Smooth muscle cell (in vitro differentiated cells): ENCODE measurements around the gene FEV. TPM values are rescaled to one million over a fixed set of nuclear protein-coding genes. Genes with fewer than 3 reads are reported as not detected.

Source experiments
- DNase-seq: peaks from one replicate; lab custom pipeline; 2025; ENCODE audit not compliant: unreplicated experiment; lab: John Stamatoyannopoulos, UW
- H2AFZ ChIP-seq: fragments of 200-600 bp; sonication (generic); 2 replicates; pipeline ENCODE4 v1.6.0; 2016; ENCODE audit warnings: antibody characterized with exemption, low read depth, mild to moderate bottlenecking
- H3F3A ChIP-seq: fragments of 200-600 bp; sonication (generic); 2 replicates; pipeline ENCODE4 v1.6.0; 2017; ENCODE audit warnings: antibody characterized with exemption, low read depth
- H3K27ac ChIP-seq: fragments of 200-600 bp; sonication (generic); 2 replicates; pipeline ENCODE4 v1.5.1; 2016; ENCODE audit warnings: low read depth, mild to moderate bottlenecking
- H3K27me3 ChIP-seq: fragments of 200-600 bp; sonication (generic); 2 replicates; pipeline ENCODE4 v1.6.1; 2016; ENCODE audit warnings: low read depth, mild to moderate bottlenecking
- H3K36me3 ChIP-seq: fragments of 200-600 bp; sonication (generic); 2 replicates; pipeline ENCODE4 v1.5.1; 2016; ENCODE audit warnings: low read depth
- H3K4me1 ChIP-seq: fragments of 200-600 bp; sonication (generic); 2 replicates; pipeline ENCODE4 v1.5.1; 2016; ENCODE audit warnings: low read depth
- H3K4me2 ChIP-seq: fragments of 200-600 bp; sonication (generic); 2 replicates; pipeline ENCODE4 v1.6.0; 2016; ENCODE audit warnings: mild to moderate bottlenecking
- H3K4me3 ChIP-seq: fragments of 200-600 bp; sonication (generic); 2 replicates; pipeline ENCODE4 v1.5.1; 2016; ENCODE audit warnings: mild to moderate bottlenecking
- H3K79me2 ChIP-seq: fragments of 200-600 bp; sonication (generic); 2 replicates; pipeline ENCODE4 v1.6.0; 2016; ENCODE audit warnings: low read depth, mild to moderate bottlenecking
- H3K9ac ChIP-seq: fragments of 200-600 bp; sonication (generic); 2 replicates; pipeline ENCODE4 v1.6.0; 2016; ENCODE audit warnings: low read depth
- H3K9me3 ChIP-seq: fragments of 200-600 bp; sonication (generic); replicated peaks from 2 replicates; pipeline ENCODE4 v1.5.1; 2016; ENCODE audit warnings: low read depth
- H4K20me1 ChIP-seq: fragments of 200-600 bp; sonication (generic); 2 replicates; pipeline ENCODE4 v1.6.0; 2016; ENCODE audit warnings: low read depth
- CTCF ChIP-seq: fragments of 200-600 bp; sonication (generic); IDR thresholded peaks from 2 replicates; pipeline ENCODE4 v1.5.1; 2017; ENCODE audit warnings: borderline replicate concordance, mild to moderate bottlenecking, antibody characterized with exemption; ENCODE audit not compliant: insufficient read depth, poor library complexity, severe bottlenecking
- WGBS: methylation state at CpG from one replicate; pipeline ENCODE4 v1.1.7; 2016; ENCODE audit warnings: low lambda C conversion rate; 5-methylcytosine and 5-hydroxymethylcytosine counted together
- polyA plus RNA-seq: library from polyadenylated mRNA; unstranded; fragments of >200 nt; fragmentation: Nextera tagmentation; extraction: Ambion mirVana; gene quantifications from 2 replicates; pipeline ENCODE4 v1.2.1, GENCODE V29; 2016
- total RNA-seq: library from RNA; depleted of rRNA; stranded (reverse); fragments of >200 nt; gene quantifications from 2 replicates; pipeline ENCODE4 v1.2.3, GENCODE V29; 2014

FEV gene
- total and polyA plus RNA-seq, 2 experiments from 2014 or later = not detected

- Histone ChIP-seq H3K4me2 (no peak overlapping the region), H4K20me1 (no peaks in the 10 kb centered on the region), H3K4me3 (no peak overlapping the region), H3K4me1 (no peaks in the 10 kb centered on the region), H3K36me3 (no peaks in the 10 kb centered on the region), H3K9me3 (no peaks in the 10 kb centered on the region), H3K9ac (no peak overlapping the region), H3F3A (no peaks in the 10 kb centered on the region), H3K79me2 (no peaks in the 10 kb centered on the region), H2AFZ (no peak overlapping the region), H3K27me3 (peaks cover 25% of the 10 kb centered on the region), H3K27ac (no peak overlapping the region)
- WGBS = 85% methylated on average over 5 of the region's 5 CpGs
- DNase-seq = no peak
- TF ChIP-seq CTCF = no peak
Observed at GRCh38 chr2:219028141-219028540, 43.2 kb upstream of the FEV start.

- no peak for DNase-seq
- Histone ChIP-seq H3K4me3 (no peak overlapping the region), H2AFZ (no peak overlapping the region), H3F3A (no peaks in the 10 kb centered on the region), H3K27me3 (peaks cover 19% of the 10 kb centered on the region), H3K36me3 (no peaks in the 10 kb centered on the region), H3K27ac (no peak overlapping the region), H3K9me3 (no peaks in the 10 kb centered on the region), H3K4me1 (no peaks in the 10 kb centered on the region), H3K79me2 (no peaks in the 10 kb centered on the region), H3K4me2 (no peak overlapping the region), H3K9ac (no peak overlapping the region), H4K20me1 (no peaks in the 10 kb centered on the region)
- 91% methylated on average over 22 of the region's 22 CpGs for WGBS
- no peak for TF ChIP-seq CTCF
Observed at GRCh38 chr2:219027511-219028055, 42.6 kb upstream of the FEV start.

- Histone ChIP-seq H3K27me3 (peaks cover 13% of the 10 kb centered on the region), H3K9me3 (no peaks in the 10 kb centered on the region), H3K4me1 (no peaks in the 10 kb centered on the region), H3K4me3 (no peak overlapping the region), H3K4me2 (no peak overlapping the region), H3K79me2 (no peaks in the 10 kb centered on the region), H4K20me1 (no peaks in the 10 kb centered on the region), H2AFZ (no peak overlapping the region), H3K36me3 (no peaks in the 10 kb centered on the region), H3F3A (no peaks in the 10 kb centered on the region), H3K27ac (no peak overlapping the region), H3K9ac (no peak overlapping the region)
- WGBS = 73% methylated on average over 7 of the region's 7 CpGs
- no peak for DNase-seq
- no peak for TF ChIP-seq CTCF
Observed at GRCh38 chr2:219026946-219027345, 42.0 kb upstream of the FEV start.
